Measurements from ENCODE around the gene ZNF689. TPM values are rescaled to one million over a fixed set of nuclear protein-coding genes. Genes with fewer than 3 reads are reported as not detected.
A peak's percentile ranks its signal among the peaks of the same experiment; 100 is the strongest.

ZNF689 gene
- total RNA-seq, 1 donor from 2014 or later = 7.1 TPM

DNA sequence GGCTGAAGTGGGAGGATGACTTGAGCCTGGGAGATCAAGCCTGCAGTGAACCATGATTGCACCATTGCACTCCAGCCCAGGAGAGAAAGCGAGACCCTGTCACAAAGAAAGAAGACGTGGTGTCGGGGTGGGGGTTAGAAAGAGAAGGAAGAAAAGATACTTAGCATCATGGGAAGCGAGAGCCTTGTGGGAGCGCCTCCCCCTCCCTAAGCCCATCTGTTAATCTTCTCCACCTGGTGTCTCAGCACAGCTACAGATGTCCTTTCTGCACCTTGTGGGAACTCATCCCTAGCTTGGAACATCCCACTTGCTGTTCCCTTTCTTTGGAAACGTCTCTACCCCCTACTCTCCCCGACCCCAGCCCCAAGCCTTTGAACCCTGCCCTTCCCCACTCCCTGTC is 44.7 kb downstream of the ZNF689 start:
- Mint-ChIP-seq H3K9me3 (ENCODE audit: low read depth) (no peaks in the 10 kb centered on the region), H3K27me3 (ENCODE audit: low read depth) (no peaks in the 10 kb centered on the region), H3K4me1 (ENCODE audit: low read depth) (peaks cover 3% of the 10 kb centered on the region), H3K27ac (ENCODE audit: unreplicated experiment) (no peak overlapping the region), H3K4me3 (ENCODE audit: unreplicated experiment) (no peak overlapping the region), H3K36me3 (ENCODE audit: low read depth) (no peaks in the 10 kb centered on the region)
- TF ChIP-seq, protein P1, sequence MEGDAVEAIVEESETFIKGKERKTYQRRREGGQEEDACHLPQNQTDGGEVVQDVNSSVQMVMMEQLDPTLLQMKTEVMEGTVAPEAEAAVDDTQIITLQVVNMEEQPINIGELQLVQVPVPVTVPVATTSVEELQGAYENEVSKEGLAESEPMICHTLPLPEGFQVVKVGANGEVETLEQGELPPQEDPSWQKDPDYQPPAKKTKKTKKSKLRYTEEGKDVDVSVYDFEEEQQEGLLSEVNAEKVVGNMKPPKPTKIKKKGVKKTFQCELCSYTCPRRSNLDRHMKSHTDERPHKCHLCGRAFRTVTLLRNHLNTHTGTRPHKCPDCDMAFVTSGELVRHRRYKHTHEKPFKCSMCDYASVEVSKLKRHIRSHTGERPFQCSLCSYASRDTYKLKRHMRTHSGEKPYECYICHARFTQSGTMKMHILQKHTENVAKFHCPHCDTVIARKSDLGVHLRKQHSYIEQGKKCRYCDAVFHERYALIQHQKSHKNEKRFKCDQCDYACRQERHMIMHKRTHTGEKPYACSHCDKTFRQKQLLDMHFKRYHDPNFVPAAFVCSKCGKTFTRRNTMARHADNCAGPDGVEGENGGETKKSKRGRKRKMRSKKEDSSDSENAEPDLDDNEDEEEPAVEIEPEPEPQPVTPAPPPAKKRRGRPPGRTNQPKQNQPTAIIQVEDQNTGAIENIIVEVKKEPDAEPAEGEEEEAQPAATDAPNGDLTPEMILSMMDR (IDR thresholded peaks at IDR 0.05) = no peak
- no peak for DNase-seq (ENCODE audit: low spot score)

DNA sequence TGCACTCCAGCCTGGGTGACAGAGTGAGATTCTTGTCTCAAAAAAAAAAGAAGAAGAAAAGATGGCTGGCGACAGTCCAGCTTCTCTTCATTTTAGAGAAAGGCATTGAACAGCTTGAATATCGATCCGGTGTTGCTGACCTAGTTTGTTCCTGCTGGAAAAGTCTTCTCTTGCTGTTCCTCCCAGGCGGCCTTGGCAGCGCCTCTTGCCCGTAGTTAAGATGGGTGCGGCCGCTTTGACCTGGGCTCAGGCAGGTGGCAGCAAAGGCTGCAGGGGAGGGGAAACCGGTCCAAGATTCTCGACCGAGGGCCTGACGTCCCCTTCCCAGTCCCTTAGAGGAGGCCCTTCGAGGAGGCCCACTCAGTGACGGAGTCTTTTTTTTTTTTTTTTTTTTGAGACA is 48.2 kb downstream of the ZNF689 start:
- no peaks in the 10 kb centered on the region for H3K9me3 Mint-ChIP-seq (ENCODE audit: low read depth)
- no peak for DNase-seq (ENCODE audit: low spot score)
- H3K27ac Mint-ChIP-seq (ENCODE audit: unreplicated experiment) = no peak overlapping the region
- H3K4me3 Mint-ChIP-seq (ENCODE audit: unreplicated experiment) = no peak overlapping the region
- peaks cover 12% of the 10 kb centered on the region for H3K4me1 Mint-ChIP-seq (ENCODE audit: low read depth)
- H3K36me3 Mint-ChIP-seq (ENCODE audit: low read depth) = no peaks in the 10 kb centered on the region
- no peaks in the 10 kb centered on the region for H3K27me3 Mint-ChIP-seq (ENCODE audit: low read depth)
- TF ChIP-seq, protein P1 (IDR thresholded peaks at IDR 0.05) = no peak

DNA sequence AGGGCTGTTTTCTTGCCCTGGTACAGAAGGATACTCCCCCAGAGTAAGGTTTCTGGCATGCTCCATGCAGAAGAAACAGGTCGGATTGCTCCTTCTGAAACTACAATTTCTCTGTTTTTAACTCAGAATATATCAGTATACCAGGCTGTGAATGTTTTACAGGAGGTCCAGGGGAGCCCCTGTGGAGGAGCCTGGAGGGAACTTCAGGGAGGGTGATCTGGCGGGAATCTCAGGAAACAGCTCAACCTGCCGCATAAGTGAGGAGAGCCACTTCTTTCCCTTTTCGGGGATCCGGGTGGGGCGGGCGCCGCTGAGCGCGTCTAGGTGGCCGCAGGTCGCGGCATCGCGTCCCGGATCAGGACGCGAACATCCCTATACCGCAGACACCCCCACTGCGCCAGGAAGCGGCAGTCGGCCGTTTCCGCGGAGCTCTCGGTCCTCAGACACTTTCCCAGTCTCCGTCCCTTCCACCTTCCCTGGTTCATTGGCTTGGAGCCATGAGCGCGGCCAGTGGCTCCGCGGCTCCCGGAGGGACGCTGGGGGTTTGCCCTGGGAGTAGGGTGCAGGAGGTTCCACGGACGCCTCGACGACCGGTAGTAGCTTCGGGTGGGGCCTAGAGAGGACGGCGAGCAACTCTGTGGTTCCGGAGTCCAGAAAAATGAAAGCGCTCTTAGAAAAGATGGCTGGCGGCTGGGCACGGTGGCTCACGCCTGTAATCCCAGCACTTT is 48.9 kb downstream of the ZNF689 start:
- H3K27ac Mint-ChIP-seq (ENCODE audit: unreplicated experiment) = no peak overlapping the region
- no peak overlapping the region for H3K4me3 Mint-ChIP-seq (ENCODE audit: unreplicated experiment)

DNA sequence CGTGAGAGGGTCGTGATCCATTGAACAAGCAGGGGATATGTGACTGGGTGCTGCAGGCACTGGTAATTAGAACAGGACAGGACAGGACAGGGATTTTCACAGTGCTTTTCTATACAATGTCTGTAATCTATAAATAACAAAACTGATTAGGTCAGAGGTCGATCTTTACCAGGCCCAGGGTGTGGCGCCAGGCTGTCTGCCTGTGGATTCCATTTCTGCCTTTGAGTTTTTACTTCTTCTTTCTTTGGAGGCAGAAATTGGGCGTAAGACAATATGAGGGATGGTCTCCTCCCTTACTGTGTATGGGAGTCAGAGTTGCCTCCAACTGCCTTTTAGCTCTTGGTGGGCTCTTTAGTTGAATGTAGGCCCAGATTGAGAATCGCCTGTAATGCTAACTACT is 50.5 kb downstream of the ZNF689 start:
- TF ChIP-seq, protein P1 (IDR thresholded peaks at IDR 0.05) = no peak
- Mint-ChIP-seq H3K4me1 (ENCODE audit: low read depth) (peaks cover 17% of the 10 kb centered on the region), H3K36me3 (ENCODE audit: low read depth) (peaks cover 2% of the 10 kb centered on the region), H3K27ac (ENCODE audit: unreplicated experiment) (no peak overlapping the region), H3K4me3 (ENCODE audit: unreplicated experiment) (no peak overlapping the region), H3K9me3 (ENCODE audit: low read depth) (no peaks in the 10 kb centered on the region), H3K27me3 (ENCODE audit: low read depth) (no peaks in the 10 kb centered on the region)
- DNase-seq (ENCODE audit: low spot score) = no peak

More for the DNA sequence above, 48.9 kb downstream of the ZNF689 start:
- H3K36me3 Mint-ChIP-seq (ENCODE audit: low read depth) = no peaks in the 10 kb centered on the region
- TF ChIP-seq, protein P1 (IDR thresholded peaks at IDR 0.05) = no peak
- no peaks in the 10 kb centered on the region for H3K9me3 Mint-ChIP-seq (ENCODE audit: low read depth)
- H3K27me3 Mint-ChIP-seq (ENCODE audit: low read depth) = no peaks in the 10 kb centered on the region
- peaks cover 14% of the 10 kb centered on the region for H3K4me1 Mint-ChIP-seq (ENCODE audit: low read depth)
- no peak for DNase-seq (ENCODE audit: low spot score)

DNA sequence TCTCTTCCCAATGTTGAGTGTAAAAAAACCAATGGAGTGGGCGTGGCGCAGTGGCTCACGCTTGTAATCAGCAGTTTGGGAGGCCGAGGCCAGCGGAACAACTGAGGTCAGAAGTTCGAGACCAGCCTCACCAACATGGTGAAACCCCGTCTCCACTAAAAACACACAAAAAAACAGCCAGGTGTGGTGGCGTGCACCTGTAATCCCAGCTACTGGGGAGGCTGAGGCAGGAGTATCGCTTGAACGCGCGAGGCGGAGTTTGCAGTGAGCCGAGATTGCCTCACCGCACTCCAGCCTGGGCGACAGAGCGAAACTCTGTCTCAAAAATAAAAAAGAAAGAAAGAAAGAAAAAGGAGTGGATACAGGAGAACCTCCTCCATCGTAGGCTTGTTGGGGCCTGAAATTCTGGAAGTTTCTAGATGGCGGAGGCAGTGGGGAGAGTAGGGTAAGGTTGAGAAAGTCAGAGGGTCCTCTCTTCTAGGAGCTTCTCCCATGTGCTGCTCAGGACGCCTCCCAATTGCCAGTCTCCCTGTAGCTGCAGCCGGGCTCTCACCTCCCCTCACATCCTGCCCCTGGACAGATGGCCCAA is 51.3 kb downstream of the ZNF689 start:
- no peaks in the 10 kb centered on the region for H3K9me3 Mint-ChIP-seq (ENCODE audit: low read depth)
- peak overlapping the region; percentile 81 for H3K27ac Mint-ChIP-seq (ENCODE audit: unreplicated experiment)
- no peaks in the 10 kb centered on the region for H3K27me3 Mint-ChIP-seq (ENCODE audit: low read depth)
- no peak for DNase-seq (ENCODE audit: low spot score)
- H3K4me1 Mint-ChIP-seq (ENCODE audit: low read depth) = peaks cover 17% of the 10 kb centered on the region
- H3K36me3 Mint-ChIP-seq (ENCODE audit: low read depth) = peaks cover 7% of the 10 kb centered on the region
- TF ChIP-seq, protein P1 (IDR thresholded peaks at IDR 0.05) = no peak
- peak overlapping the region; percentile 74 for H3K4me3 Mint-ChIP-seq (ENCODE audit: unreplicated experiment)
